Astrocyte of the spinal cord (primary cell): ENCODE results near the gene MRPL39.

ENCODE experiments used
- DNase-seq: peaks from one replicate; pipeline ENCODE4 v3.0.0; 2011; ENCODE audit warnings: low read depth, low spot score
- H3K4me3 ChIP-seq: 2 replicates; pipeline ENCODE4 v1.5.1; 2011; ENCODE audit warnings: low read depth, mild to moderate bottlenecking, low read length, moderate library complexity
- CTCF ChIP-seq: IDR thresholded peaks from 2 replicates; pipeline ENCODE4 v1.5.1; 2012; ENCODE audit warnings: low read depth, mild to moderate bottlenecking, low read length, inconsistent platforms
- in situ Hi-C: cut with HindIII; loops from 2 replicates; pipeline ENCODE4 v1.10.0; 2017; ENCODE audit warnings: low sequenced_read_pairs

The MRPL39 gene

GRCh38 chr21:25607151-25608043 lies at the start of gene MRPL39:
TSS of gene MRPL39 (minus strand) at chr21:25607481. CDS start at chr21:25607475, 6 bp downstream.
- peak; percentile 83 for TF ChIP-seq CTCF
- in situ Hi-C loops: no loop called here
- H3K4me3 ChIP-seq: peak within 1 kb of the TSS; percentile 81
- peak; percentile 91 for DNase-seq

- no peak overlapping the region for H3K4me3 ChIP-seq
- in situ Hi-C loops: no loop called here
- TF ChIP-seq CTCF: no peak
- no peak for DNase-seq
Measured at GRCh38 chr21:25656412-25656811, 49.1 kb upstream of the MRPL39 start.

- in situ Hi-C loops: no loop called here
- no peak for DNase-seq
- no peak overlapping the region for H3K4me3 ChIP-seq
- TF ChIP-seq CTCF: no peak
Measured at GRCh38 chr21:25649146-25649545, 41.9 kb upstream of the MRPL39 start.

- H3K4me3 ChIP-seq: no peak overlapping the region
- no peak for TF ChIP-seq CTCF
- no peak for DNase-seq
- in situ Hi-C loops: no loop called here
Measured at GRCh38 chr21:25647647-25648046, 40.4 kb upstream of the MRPL39 start.

GRCh38 chr21:25646474-25646873 lies 39.2 kb upstream of the MRPL39 start:
- TF ChIP-seq CTCF: no peak
- DNase-seq: no peak
- no peak overlapping the region for H3K4me3 ChIP-seq
- in situ Hi-C loops: no loop called here

- in situ Hi-C loops: no loop called here
- no peak for DNase-seq
- no peak overlapping the region for H3K4me3 ChIP-seq
- TF ChIP-seq CTCF: no peak
Measured at GRCh38 chr21:25643486-25643885, 36.2 kb upstream of the MRPL39 start.
